HG02623 (cell line): Measurements from ENCODE around the gene ADARB2.

Source experiments
- ATAC-seq: cut with Tn5 transposase; IDR thresholded peaks from one replicate; pipeline ENCODE4 v1.9.1; 2021; ENCODE audit warnings: moderate library complexity; ENCODE audit not compliant: unreplicated experiment

The ADARB2 gene

GRCh38 chr10:1736144-1736971, 967 bp downstream of the ADARB2 start:
- no peak for ATAC-seq

GRCh38 chr10:1735562-1735961, 1.8 kb downstream of the ADARB2 start:
- no peak for ATAC-seq

- no peak for ATAC-seq
Measured at GRCh38 chr10:1734288-1734687, 3.0 kb downstream of the ADARB2 start.

GRCh38 chr10:1733720-1734119, 3.6 kb downstream of the ADARB2 start:
- no peak for ATAC-seq

- ATAC-seq, result no peak
Measured at GRCh38 chr10:1732564-1732996, 4.7 kb downstream of the ADARB2 start.

GRCh38 chr10:1731592-1731991, 5.7 kb downstream of the ADARB2 start:
- no peak for ATAC-seq

GRCh38 chr10:1729751-1730150, 7.6 kb downstream of the ADARB2 start:
- no peak for ATAC-seq

GRCh38 chr10:1726861-1727260, 10.5 kb downstream of the ADARB2 start:
- no peak for ATAC-seq

- no peak for ATAC-seq
Measured at GRCh38 chr10:1724921-1725488, 12.3 kb downstream of the ADARB2 start.

GRCh38 chr10:1716839-1717238, 20.5 kb downstream of the ADARB2 start:
- no peak for ATAC-seq

- ATAC-seq, result no peak
Measured at GRCh38 chr10:1715821-1716220, 21.5 kb downstream of the ADARB2 start.

GRCh38 chr10:1712944-1713671, 24.2 kb downstream of the ADARB2 start:
- no peak for ATAC-seq

GRCh38 chr10:1712314-1712713, 25.0 kb downstream of the ADARB2 start:
- ATAC-seq, result no peak

GRCh38 chr10:1709161-1709560, 28.2 kb downstream of the ADARB2 start:
- ATAC-seq, result no peak

- no peak for ATAC-seq
Measured at GRCh38 chr10:1708746-1709145, 28.6 kb downstream of the ADARB2 start.

GRCh38 chr10:1706711-1707110, 30.6 kb downstream of the ADARB2 start:
- ATAC-seq, result no peak

GRCh38 chr10:1706256-1706655, 31.1 kb downstream of the ADARB2 start:
- no peak for ATAC-seq

GRCh38 chr10:1698185-1698584, 39.1 kb downstream of the ADARB2 start:
- ATAC-seq, result no peak

GRCh38 chr10:1696106-1696505, 41.2 kb downstream of the ADARB2 start:
- no peak for ATAC-seq

- no peak for ATAC-seq
Measured at GRCh38 chr10:1690086-1690485, 47.2 kb downstream of the ADARB2 start.

- ATAC-seq, result no peak
Measured at GRCh38 chr10:1688531-1688930, 48.8 kb downstream of the ADARB2 start.

GRCh38 chr10:1687623-1688150, 49.6 kb downstream of the ADARB2 start:
- no peak for ATAC-seq
